Neuronal stem cell (in vitro differentiated cells): ENCODE results near the gene AUTS2.

Source experiments
- DNase-seq: peaks from one replicate; pipeline ENCODE4 v3.0.0-alpha.2; 2013; ENCODE audit warnings: low spot score
- H2AFZ ChIP-seq: one replicate; pipeline ENCODE4 v1.6.1; 2013; ENCODE audit warnings: mild to moderate bottlenecking, low read length, inconsistent platforms
- H2AK5ac ChIP-seq: 2 replicates; pipeline ENCODE4 v1.6.1; 2013; ENCODE audit warnings: low read depth, mild to moderate bottlenecking, inconsistent platforms, low read length, moderate library complexity, mixed read lengths
- H2BK120ac ChIP-seq: 2 replicates; pipeline ENCODE4 v1.6.1; 2013; ENCODE audit warnings: low read depth, mild to moderate bottlenecking, inconsistent platforms, low read length, moderate library complexity, mixed read lengths
- H2BK12ac ChIP-seq: one replicate; pipeline ENCODE4 v1.6.1; 2013; ENCODE audit warnings: low read length, inconsistent platforms
- H2BK15ac ChIP-seq: 2 replicates; pipeline ENCODE4 v1.6.1; 2013; ENCODE audit warnings: mild to moderate bottlenecking, low read length, inconsistent platforms, mixed read lengths
- H2BK5ac ChIP-seq: one replicate; pipeline ENCODE4 v1.6.1; 2013; ENCODE audit warnings: inconsistent platforms, mild to moderate bottlenecking, low read length, moderate library complexity
- H3K14ac ChIP-seq: one replicate; pipeline ENCODE4 v1.6.1; 2013; ENCODE audit warnings: low read length, inconsistent platforms
- H3K18ac ChIP-seq: 2 replicates; pipeline ENCODE4 v1.6.1; 2013; ENCODE audit warnings: low read length, inconsistent platforms
- H3K23ac ChIP-seq: 2 replicates; pipeline ENCODE4 v1.6.1; 2013; ENCODE audit warnings: low read depth, mild to moderate bottlenecking, mixed read lengths, low read length, inconsistent platforms; ENCODE audit not compliant: poor library complexity
- H3K27ac ChIP-seq: replicated peaks from 3 replicates; pipeline ENCODE4 v1.5.1; 2013; ENCODE audit warnings: low read length, inconsistent platforms
- H3K27me3 ChIP-seq, 3 experiments: 2 replicates each; pipeline ENCODE4 v1.6.1; 2013; ENCODE audit warnings: low read length in 3 of 3, mild to moderate bottlenecking in 2 of 3, inconsistent platforms in 1 of 3, low read depth in 1 of 3, mixed read lengths in 1 of 3, moderate library complexity in 1 of 3; ENCODE audit not compliant: control insufficient read depth in 3 of 3, insufficient read depth in 3 of 3
- H3K36me3 ChIP-seq, 2 donors: replicated peaks in 1 of 2; 2 replicates each; pipeline ENCODE4 v1.6.1; 2013; ENCODE audit warnings: low read length in 2 of 2; ENCODE audit not compliant: control insufficient read depth in 2 of 2, insufficient read depth in 2 of 2
- H3K4ac ChIP-seq: 2 replicates; pipeline ENCODE4 v1.6.1; 2013; ENCODE audit warnings: inconsistent platforms, mild to moderate bottlenecking, low read length, moderate library complexity
- H3K4me1 ChIP-seq, 2 donors: 1 replicate in 1 of 2; 2 replicates in 1 of 2; pipeline ENCODE4 v1.6.1; 2013; ENCODE audit warnings: low read length in 2 of 2, low read depth in 1 of 2; ENCODE audit not compliant: control insufficient read depth in 2 of 2, insufficient read depth in 1 of 2
- H3K4me2 ChIP-seq: one replicate; pipeline ENCODE4 v1.6.1; 2013; ENCODE audit warnings: mild to moderate bottlenecking, low read length, inconsistent platforms; ENCODE audit not compliant: insufficient read depth, poor library complexity, severe bottlenecking
- H3K4me3 ChIP-seq, 2 donors: 2 replicates each; pipeline ENCODE4 v1.5.1; 2013; ENCODE audit warnings: low read length in 2 of 2, mild to moderate bottlenecking in 2 of 2, inconsistent platforms in 1 of 2, moderate library complexity in 1 of 2
- H3K79me1 ChIP-seq: one replicate; pipeline ENCODE4 v1.6.1; 2013; ENCODE audit warnings: low read depth, mild to moderate bottlenecking, inconsistent platforms, low read length, moderate library complexity
- H3K9ac ChIP-seq: one replicate; pipeline ENCODE4 v1.6.1; 2013; ENCODE audit warnings: mild to moderate bottlenecking, low read depth, low read length, inconsistent platforms; ENCODE audit not compliant: poor library complexity
- H3K9me3 ChIP-seq, 2 donors: replicated peaks in 1 of 2; 2 replicates each; pipeline versions ENCODE3 to v1.6.1; 2013; ENCODE audit warnings: low read length in 2 of 2, mild to moderate bottlenecking in 2 of 2, inconsistent platforms in 1 of 2, low read depth in 1 of 2, mixed read lengths in 1 of 2, moderate library complexity in 1 of 2; ENCODE audit not compliant: control insufficient read depth in 2 of 2, insufficient read depth in 1 of 2
- H4K8ac ChIP-seq: one replicate; pipeline ENCODE4 v1.6.1; 2013; ENCODE audit warnings: low read depth, mild to moderate bottlenecking, inconsistent platforms, low read length, moderate library complexity
- H4K91ac ChIP-seq: one replicate; pipeline ENCODE4 v1.6.1; 2013; ENCODE audit warnings: low read length, low read depth, mild to moderate bottlenecking, inconsistent platforms; ENCODE audit not compliant: poor library complexity
- WGBS, 2 donors: extraction: QIAGEN DNeasy Blood & Tissue Kit; methylation state at CpG; one replicate each; pipeline ENCODE4 v1.1.7; 2013; ENCODE audit warnings: missing lambda C conversion rate in 2 of 2, mixed read lengths in 1 of 2; ENCODE audit not compliant: insufficient read length in 2 of 2, insufficient replicate concordance in 1 of 2; ENCODE audit errors: extremely low coverage in 2 of 2; 5-methylcytosine and 5-hydroxymethylcytosine counted together

AUTS2 gene

DNA sequence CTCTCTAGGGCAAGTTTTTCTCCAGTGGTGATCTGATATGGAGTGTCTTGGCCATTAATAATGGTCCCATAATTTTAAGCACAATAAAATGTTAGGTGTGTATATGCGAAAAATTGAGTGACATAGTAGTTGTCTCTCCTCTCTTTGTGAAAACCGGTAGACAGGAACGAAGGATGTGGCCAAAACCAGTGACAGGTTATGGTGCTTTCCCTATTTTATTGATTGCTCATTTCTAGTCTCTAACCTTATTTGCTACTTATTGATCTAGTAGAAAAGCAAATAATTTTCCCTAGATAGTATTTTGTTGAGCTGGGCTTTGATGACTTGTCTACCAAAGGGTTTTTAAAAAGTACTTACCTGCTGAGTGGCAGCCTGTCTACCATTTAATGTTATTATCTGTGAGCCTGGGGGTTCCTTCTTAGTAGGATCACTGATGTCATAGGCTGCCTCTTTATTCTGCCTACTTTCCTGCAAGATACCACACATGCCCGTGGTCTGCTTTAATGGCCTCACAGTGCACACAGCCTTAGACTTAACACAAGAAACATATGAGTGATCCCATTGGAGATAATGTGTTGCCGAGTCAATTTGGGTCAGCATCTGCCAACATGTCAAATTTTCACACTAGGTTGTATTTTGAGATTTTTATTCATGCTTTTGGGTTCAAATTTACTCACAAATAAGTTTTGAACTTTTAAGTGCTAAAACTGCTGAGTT, 100.0 kb downstream of the AUTS2 start:
- H3K9ac ChIP-seq, result no peak overlapping the region
- no peak overlapping the region for H3K4me3 ChIP-seq
- H3K14ac ChIP-seq, result no peak overlapping the region
- H3K4ac ChIP-seq, result no peak overlapping the region
- H3K79me1 ChIP-seq, result peaks cover 3% of the 10 kb centered on the region
- no peaks in the 10 kb centered on the region for H3K27me3 ChIP-seq
- H3K36me3 ChIP-seq, result no peaks in the 10 kb centered on the region
- no peak overlapping the region for H4K91ac ChIP-seq
- no peak overlapping the region for H3K27ac ChIP-seq
- DNase-seq, result no peak
- WGBS, 2 donors, result no CpG with 5 or more reads among the region's 5 CpGs
- H2BK15ac ChIP-seq, result no peak overlapping the region
- no peak overlapping the region for H4K8ac ChIP-seq
- no peak overlapping the region for H2AK5ac ChIP-seq
- H3K23ac ChIP-seq, result no peak overlapping the region
- no peak overlapping the region for H2BK5ac ChIP-seq
- peaks cover 10 to 16% of the 10 kb centered on the region in 2 donors for H3K4me1 ChIP-seq
- H3K18ac ChIP-seq, result no peak overlapping the region
- H3K4me2 ChIP-seq, result no peak overlapping the region
- H3K9me3 ChIP-seq, result peaks cover 0 to 3% of the 10 kb centered on the region in 2 donors
- H2BK120ac ChIP-seq, result no peak overlapping the region
- no peak overlapping the region for H2BK12ac ChIP-seq
- no peak overlapping the region for H2AFZ ChIP-seq

DNA sequence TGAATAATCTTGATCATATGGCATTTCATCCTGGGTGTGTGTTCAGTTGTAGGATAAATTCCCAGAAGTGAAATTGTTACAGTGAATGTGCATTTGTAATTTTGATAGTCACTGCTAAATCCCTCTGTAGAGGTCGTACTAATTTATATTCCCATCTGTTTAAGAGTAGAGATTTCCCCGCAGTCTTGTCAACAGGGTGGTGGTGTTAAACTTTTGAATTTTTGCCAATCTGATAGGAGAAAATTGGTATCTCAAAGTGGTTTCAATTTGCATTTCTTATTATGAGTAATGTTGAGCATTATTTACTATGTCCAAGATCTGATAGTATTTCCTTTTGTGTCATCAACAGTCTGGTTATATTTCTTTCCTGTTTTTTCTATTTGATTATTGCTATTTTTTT, 101.7 kb downstream of the AUTS2 start:
- Histone ChIP-seq H2BK12ac (no peak overlapping the region), H3K14ac (no peak overlapping the region), H3K18ac (no peak overlapping the region), H2AK5ac (no peak overlapping the region), H4K8ac (no peak overlapping the region), H4K91ac (no peak overlapping the region), H2BK15ac (no peak overlapping the region), H3K9me3 (peaks cover 0 to 1% of the 10 kb centered on the region in 2 donors), H3K27ac (no peak overlapping the region), H2BK120ac (no peak overlapping the region), H3K4me2 (no peak overlapping the region), H2AFZ (no peak overlapping the region), H3K4ac (no peak overlapping the region), H3K4me3 (no peak overlapping the region), H3K23ac (no peak overlapping the region), H2BK5ac (no peak overlapping the region), H3K27me3 (no peaks in the 10 kb centered on the region), H3K4me1 (peaks cover 10 to 18% of the 10 kb centered on the region in 2 donors), H3K9ac (no peak overlapping the region), H3K36me3 (no peaks in the 10 kb centered on the region), H3K79me1 (peaks cover 3% of the 10 kb centered on the region)
- no CpG with 5 or more reads among the region's 2 CpGs for WGBS, 2 donors
- no peak for DNase-seq

DNA sequence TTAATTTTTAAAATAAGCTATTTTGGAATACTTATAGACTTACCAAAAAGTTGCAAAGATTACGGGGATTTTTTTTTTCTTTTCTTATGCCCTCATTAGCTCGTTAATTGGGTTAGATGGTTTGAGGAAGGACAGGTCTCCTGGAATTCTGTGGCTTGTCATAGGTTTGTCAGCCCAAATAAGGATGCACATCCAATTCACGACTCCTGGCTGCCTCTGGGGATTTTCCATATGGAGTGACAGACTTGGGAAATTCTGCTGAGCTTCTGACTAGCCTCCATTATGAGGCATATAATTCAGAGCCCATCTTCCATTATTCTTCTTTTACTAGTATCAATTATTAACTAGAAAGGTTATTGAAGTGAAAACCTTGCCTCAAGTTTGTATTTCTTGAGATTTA, 102.1 kb downstream of the AUTS2 start:
- Histone ChIP-seq H4K91ac (no peak overlapping the region), H3K23ac (no peak overlapping the region), H2BK12ac (no peak overlapping the region), H3K27me3 (no peaks in the 10 kb centered on the region), H2AFZ (no peak overlapping the region), H3K9me3 (no peaks in the 10 kb centered on the region), H3K4me2 (no peak overlapping the region), H2BK5ac (no peak overlapping the region), H2BK120ac (no peak overlapping the region), H4K8ac (no peak overlapping the region), H3K4me1 (peaks cover 10 to 18% of the 10 kb centered on the region in 2 donors), H3K36me3 (no peaks in the 10 kb centered on the region), H3K79me1 (peaks cover 3% of the 10 kb centered on the region), H3K4me3 (no peak overlapping the region), H3K4ac (no peak overlapping the region), H3K9ac (no peak overlapping the region), H3K14ac (no peak overlapping the region), H2AK5ac (no peak overlapping the region), H3K27ac (no peak overlapping the region), H3K18ac (no peak overlapping the region), H2BK15ac (no peak overlapping the region)
- no peak for DNase-seq
- WGBS, 2 donors, result no CpG with 5 or more reads among the region's 3 CpGs

- Histone ChIP-seq H3K27me3 (no peaks in the 10 kb centered on the region), H3K27ac (no peak overlapping the region), H3K14ac (no peak overlapping the region), H2BK120ac (no peak overlapping the region), H2BK15ac (no peak overlapping the region), H2BK5ac (no peak overlapping the region), H4K8ac (no peak overlapping the region), H3K9ac (no peak overlapping the region), H3K79me1 (peaks cover 3% of the 10 kb centered on the region), H3K4ac (no peak overlapping the region), H2AFZ (no peak overlapping the region), H4K91ac (no peak overlapping the region), H3K23ac (no peak overlapping the region), H3K4me3 (no peak overlapping the region), H2AK5ac (no peak overlapping the region), H3K4me2 (no peak overlapping the region), H3K9me3 (no peaks in the 10 kb centered on the region), H3K36me3 (no peaks in the 10 kb centered on the region), H3K4me1 (peaks cover 9 to 14% of the 10 kb centered on the region in 2 donors), H2BK12ac (no peak overlapping the region), H3K18ac (no peak overlapping the region)
- WGBS, 2 donors, result no CpG with 5 or more reads among the region's 5 CpGs
- DNase-seq, result no peak
Observed at GRCh38 chr7:69701288-69701687, 103.0 kb downstream of the AUTS2 start.
